OCI-LY3 (cell line): ENCODE measurements around the gene MLXIP.

Source experiments
- CTCF ChIP-seq: fragments of 200-600, 300-600 bp; sonication (generic); IDR thresholded peaks from 2 replicates; pipeline ENCODE4 v1.5.1; 2014; ENCODE audit warnings: antibody characterized with exemption, low read length, low read depth
- EZH2phosphoT487 ChIP-seq: fragments of 200-600 bp; shearing (Covaris generic); IDR thresholded peaks from 2 replicates; pipeline ENCODE4 v1.6.1; 2018; ENCODE audit warnings: antibody characterized with exemption, mixed run types, low read depth

DNA sequence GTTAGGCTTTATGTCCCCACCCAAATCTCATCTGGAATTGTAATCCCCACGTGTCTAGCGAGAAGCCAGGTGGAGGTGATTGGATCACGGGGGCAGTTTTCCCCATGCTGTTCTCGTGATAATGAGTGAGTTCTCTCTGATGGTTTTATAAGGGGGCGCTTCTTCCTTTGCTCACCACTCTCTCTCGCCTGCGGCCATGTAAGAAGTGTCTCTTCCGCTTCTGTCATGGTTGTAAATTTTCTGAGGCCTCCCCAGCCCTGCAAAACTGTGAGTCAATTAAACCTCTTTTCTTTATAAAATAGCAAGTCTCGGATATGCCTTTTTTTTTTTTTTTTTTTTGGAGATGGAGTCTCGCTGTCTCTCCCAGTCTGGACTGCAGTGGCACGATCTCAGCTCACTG, 82.2 kb downstream of the MLXIP start:
- no peak for TF ChIP-seq CTCF
- no peak for TF ChIP-seq EZH2phosphoT487
